ENCODE data around the gene FOXO1. TPM values are rescaled to one million over a fixed set of nuclear protein-coding genes. Genes with fewer than 3 reads are reported as not detected.

The FOXO1 gene
- total and polyA plus RNA-seq, 9 of the 15 experiments (the other 6 are each of a cell fraction or from before 2014, with no cell fraction given), result 0.04 to 0.73 (median 0.20) TPM

- no peak overlapping the region for H3K4me2 ChIP-seq (ENCODE audit: insufficient read depth, low read length)
- DNase-seq (ENCODE audit: extremely low read depth in 1 of 4, low spot score in 3 of 4) (no peak), FAIRE-seq (no peak), ATAC-seq (no peak)
- no peaks in the 10 kb centered on the region for H4K20me1 ChIP-seq (replicated peaks; ENCODE audit: control insufficient read depth, insufficient read depth, low read length)
- TF ChIP-seq RCOR1 (IDR thresholded peaks at IDR 0.05; ENCODE audit: borderline replicate concordance in 1 of 2, low read depth in 2 of 2, low read length in 2 of 2), result no peak
- H3K4me1 ChIP-seq (replicated peaks in 1 of 2; ENCODE audit: control insufficient read depth in 2 of 2, insufficient read depth in 2 of 2, low read length in 2 of 2), result no peaks in the 10 kb centered on the region
- CTCF ChIA-PET (ENCODE audit: low intra/inter-chr PET ratio), result no interaction called here
- no peak overlapping the region for H3K27ac ChIP-seq (ENCODE audit: extremely low read depth, low read depth, low read length)
- WGBS (ENCODE audit: insufficient coverage, low coverage, missing lambda C conversion rate), result 0% methylated on average over 2 of the region's 2 CpGs
- H3K79me2 ChIP-seq (ENCODE audit: control insufficient read depth, insufficient read depth, low read length), result no peaks in the 10 kb centered on the region
- no peaks in the 10 kb centered on the region for H3K9me1 ChIP-seq (ENCODE audit: control insufficient read depth, insufficient read depth, low read length)
- in situ Hi-C loops (cut with MboI), result no loop called here
- H3K4me3 ChIP-seq, result no peak overlapping the region
- intact Hi-C loops (cut with micrococcal nuclease), result no loop called here
- POLR2A ChIA-PET, result no interaction called here
- no peaks in the 10 kb centered on the region; a peak in 1 of 5 replicates for H3K27me3 ChIP-seq (ENCODE audit: control insufficient read depth in 2 of 2, insufficient read depth in 2 of 2, low read length in 2 of 2)
- H2AFZ ChIP-seq (ENCODE audit: low read depth, low read length), result no peak overlapping the region
- BruUV-seq (replicated peaks), result no TSS peak
- no peaks in the 10 kb centered on the region for H3K36me3 ChIP-seq (ENCODE audit: control insufficient read depth, insufficient read depth, low read length)
- no peaks in the 10 kb centered on the region for H3K9me3 ChIP-seq (replicated peaks; ENCODE audit: control insufficient read depth, insufficient read depth, low read depth, low read length)
- no peak overlapping the region for H3K9ac ChIP-seq (ENCODE audit: insufficient read depth in 1 of 2, low read depth in 2 of 2, low read length in 2 of 2)
Measured at GRCh38 chr13:40547591-40548315, 118.7 kb downstream of the FOXO1 start.

- Histone ChIP-seq H3K4me2 (ENCODE audit: insufficient read depth, low read length) (no peak overlapping the region), H3K27me3 (ENCODE audit: control insufficient read depth in 2 of 2, insufficient read depth in 2 of 2, low read length in 2 of 2) (no peaks in the 10 kb centered on the region; a peak in 1 of 5 replicates), H2AFZ (ENCODE audit: low read depth, low read length) (no peak overlapping the region), H4K20me1 (replicated peaks; ENCODE audit: control insufficient read depth, insufficient read depth, low read length) (no peaks in the 10 kb centered on the region), H3K36me3 (ENCODE audit: control insufficient read depth, insufficient read depth, low read length) (no peaks in the 10 kb centered on the region), H3K9ac (ENCODE audit: insufficient read depth in 1 of 2, low read depth in 2 of 2, low read length in 2 of 2) (no peak overlapping the region), H3K9me1 (ENCODE audit: control insufficient read depth, insufficient read depth, low read length) (no peaks in the 10 kb centered on the region), H3K9me3 (replicated peaks; ENCODE audit: control insufficient read depth, insufficient read depth, low read depth, low read length) (no peaks in the 10 kb centered on the region), H3K4me1 (replicated peaks in 1 of 2; ENCODE audit: control insufficient read depth in 2 of 2, insufficient read depth in 2 of 2, low read length in 2 of 2) (no peaks in the 10 kb centered on the region), H3K27ac (ENCODE audit: extremely low read depth, low read depth, low read length) (no peak overlapping the region), H3K4me3 (no peak overlapping the region), H3K79me2 (ENCODE audit: control insufficient read depth, insufficient read depth, low read length) (no peaks in the 10 kb centered on the region)
- FAIRE-seq (no peak), DNase-seq (ENCODE audit: extremely low read depth in 1 of 4, low spot score in 3 of 4) (no peak), ATAC-seq (no peak)
- no TSS peak for BruUV-seq (replicated peaks)
- ChIA-PET POLR2A (no interaction called here), CTCF (ENCODE audit: low intra/inter-chr PET ratio) (no interaction called here)
- TF ChIP-seq CLOCK (CRISPR knock-in tag; IDR thresholded peaks at IDR 0.05; ENCODE audit: borderline replicate concordance) (no peak), TRIM24 (IDR thresholded peaks at IDR 0.05) (no peak), ZC3H11A (IDR thresholded peaks at IDR 0.05; ENCODE audit: low read depth, low read length) (no peak)
- in situ Hi-C loops (cut with MboI) (no loop called here), intact Hi-C loops (cut with micrococcal nuclease) (no loop called here)
- 0% methylated on average over 7 of the region's 7 CpGs for WGBS (ENCODE audit: insufficient coverage, low coverage, missing lambda C conversion rate)
Measured at GRCh38 chr13:40546047-40546446, 120.4 kb downstream of the FOXO1 start.
